HL-60 (cell line): ENCODE results near the gene C12orf56.

ENCODE experiments used
- CTCF ChIP-seq: IDR thresholded peaks from one replicate; pipeline ENCODE4 v1.5.1; 2011; ENCODE audit warnings: low read length, control low read depth, inconsistent platforms; ENCODE audit not compliant: insufficient read depth
- POLR2AphosphoS5 ChIP-seq: IDR thresholded peaks from 2 replicates; pipeline ENCODE4 v1.6.1; 2012; ENCODE audit warnings: low read depth
- SPI1 ChIP-seq: IDR thresholded peaks from 2 replicates; pipeline ENCODE4 v1.6.1; 2012; ENCODE audit warnings: low read depth, mild to moderate bottlenecking, borderline replicate concordance
- TF ChIP-seq, protein P1 (sequence below): IDR thresholded peaks from 2 replicates; pipeline ENCODE4 v1.6.1; 2012; ENCODE audit warnings: low read depth; ENCODE audit not compliant: insufficient replicate concordance

DNA sequence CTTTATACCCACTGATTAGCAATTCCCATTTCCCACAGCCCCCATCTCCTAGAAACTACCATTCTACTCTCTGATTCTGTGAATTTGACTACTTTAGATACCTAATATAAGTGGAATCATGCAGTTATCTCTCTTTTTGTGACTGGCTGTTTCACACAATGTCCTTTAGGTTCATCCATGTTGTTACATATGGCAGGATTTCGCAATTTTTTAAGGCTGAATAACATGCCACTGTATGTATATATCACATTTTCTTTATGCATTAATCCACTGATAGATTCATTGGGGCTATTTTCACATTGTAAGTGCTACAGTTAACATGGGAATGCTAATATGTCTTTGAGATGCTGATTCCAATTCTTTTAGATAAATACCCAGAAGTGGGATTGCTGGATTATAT lies 49.5 kb upstream of the C12orf56 start:
- TF ChIP-seq CTCF (no peak), POLR2AphosphoS5 (no peak), SPI1 (no peak)
- TF ChIP-seq, protein P1, sequence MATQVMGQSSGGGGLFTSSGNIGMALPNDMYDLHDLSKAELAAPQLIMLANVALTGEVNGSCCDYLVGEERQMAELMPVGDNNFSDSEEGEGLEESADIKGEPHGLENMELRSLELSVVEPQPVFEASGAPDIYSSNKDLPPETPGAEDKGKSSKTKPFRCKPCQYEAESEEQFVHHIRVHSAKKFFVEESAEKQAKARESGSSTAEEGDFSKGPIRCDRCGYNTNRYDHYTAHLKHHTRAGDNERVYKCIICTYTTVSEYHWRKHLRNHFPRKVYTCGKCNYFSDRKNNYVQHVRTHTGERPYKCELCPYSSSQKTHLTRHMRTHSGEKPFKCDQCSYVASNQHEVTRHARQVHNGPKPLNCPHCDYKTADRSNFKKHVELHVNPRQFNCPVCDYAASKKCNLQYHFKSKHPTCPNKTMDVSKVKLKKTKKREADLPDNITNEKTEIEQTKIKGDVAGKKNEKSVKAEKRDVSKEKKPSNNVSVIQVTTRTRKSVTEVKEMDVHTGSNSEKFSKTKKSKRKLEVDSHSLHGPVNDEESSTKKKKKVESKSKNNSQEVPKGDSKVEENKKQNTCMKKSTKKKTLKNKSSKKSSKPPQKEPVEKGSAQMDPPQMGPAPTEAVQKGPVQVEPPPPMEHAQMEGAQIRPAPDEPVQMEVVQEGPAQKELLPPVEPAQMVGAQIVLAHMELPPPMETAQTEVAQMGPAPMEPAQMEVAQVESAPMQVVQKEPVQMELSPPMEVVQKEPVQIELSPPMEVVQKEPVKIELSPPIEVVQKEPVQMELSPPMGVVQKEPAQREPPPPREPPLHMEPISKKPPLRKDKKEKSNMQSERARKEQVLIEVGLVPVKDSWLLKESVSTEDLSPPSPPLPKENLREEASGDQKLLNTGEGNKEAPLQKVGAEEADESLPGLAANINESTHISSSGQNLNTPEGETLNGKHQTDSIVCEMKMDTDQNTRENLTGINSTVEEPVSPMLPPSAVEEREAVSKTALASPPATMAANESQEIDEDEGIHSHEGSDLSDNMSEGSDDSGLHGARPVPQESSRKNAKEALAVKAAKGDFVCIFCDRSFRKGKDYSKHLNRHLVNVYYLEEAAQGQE: no peak
